GM19467 (cell line): Measurements from ENCODE around the gene ATP6V0B.
A peak's percentile ranks its signal among the peaks of the same experiment; 100 is the strongest.

Experiments used
- ATAC-seq: cut with Tn5 transposase; IDR thresholded peaks from one replicate; pipeline ENCODE4 v1.9.1; 2021; ENCODE audit warnings: mild to moderate bottlenecking, moderate library complexity; ENCODE audit not compliant: unreplicated experiment

Gene ATP6V0B

GRCh38 chr1:43982808-43983207 lies 8.0 kb downstream of the ATP6V0B start:
- no peak for ATAC-seq

DNA sequence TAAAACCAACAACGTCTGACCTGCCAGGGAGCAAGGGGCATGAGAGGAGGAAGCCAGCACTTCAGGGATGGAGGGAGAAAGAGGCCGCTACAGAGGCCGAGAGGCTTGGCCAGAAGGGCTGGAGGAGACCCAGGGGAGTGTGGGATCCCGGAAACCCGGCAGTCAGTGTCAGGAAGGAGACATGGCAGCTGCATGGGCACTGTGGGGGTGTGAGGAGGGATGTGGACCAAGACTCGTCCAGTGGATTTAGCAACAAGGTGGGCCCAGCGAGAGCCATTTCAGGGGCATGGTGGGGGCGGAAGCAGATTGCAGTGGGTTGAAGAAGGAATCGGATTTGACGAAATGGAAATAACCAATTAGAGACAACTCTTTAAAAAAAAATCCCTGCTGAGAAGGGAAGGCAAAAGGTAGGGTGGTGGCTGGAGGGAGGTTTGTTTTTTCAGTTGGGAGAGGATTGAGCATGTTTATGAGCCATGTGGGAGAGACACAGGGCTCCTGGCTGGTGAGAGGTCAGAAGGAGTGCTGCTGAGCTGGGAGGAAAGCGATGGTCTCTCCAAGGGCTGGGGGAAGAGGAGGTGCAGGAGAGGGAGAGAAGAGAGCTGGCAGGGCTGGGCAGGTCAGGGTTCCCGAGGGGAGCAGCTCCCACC lies 8.6 kb downstream of the ATP6V0B start:
- no peak for ATAC-seq

DNA sequence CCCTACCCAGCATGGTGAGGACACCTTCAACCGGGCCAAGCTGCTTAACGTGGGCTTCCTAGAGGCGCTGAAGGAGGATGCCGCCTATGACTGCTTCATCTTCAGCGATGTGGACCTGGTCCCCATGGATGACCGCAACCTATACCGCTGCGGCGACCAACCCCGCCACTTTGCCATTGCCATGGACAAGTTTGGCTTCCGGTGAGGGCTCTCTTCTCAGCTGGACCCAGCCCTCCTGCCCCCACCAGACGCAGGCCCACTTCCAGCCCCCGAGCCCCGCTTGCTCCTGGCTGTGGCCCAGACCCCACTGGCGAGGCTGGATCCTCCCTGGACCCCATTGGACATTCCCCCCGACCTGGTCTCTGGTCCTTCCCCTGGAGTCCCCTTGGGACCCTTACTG lies 10.1 kb downstream of the ATP6V0B start:
- ATAC-seq, result no peak

GRCh38 chr1:43985984-43986595 lies 11.3 kb downstream of the ATP6V0B start:
- no peak for ATAC-seq

DNA sequence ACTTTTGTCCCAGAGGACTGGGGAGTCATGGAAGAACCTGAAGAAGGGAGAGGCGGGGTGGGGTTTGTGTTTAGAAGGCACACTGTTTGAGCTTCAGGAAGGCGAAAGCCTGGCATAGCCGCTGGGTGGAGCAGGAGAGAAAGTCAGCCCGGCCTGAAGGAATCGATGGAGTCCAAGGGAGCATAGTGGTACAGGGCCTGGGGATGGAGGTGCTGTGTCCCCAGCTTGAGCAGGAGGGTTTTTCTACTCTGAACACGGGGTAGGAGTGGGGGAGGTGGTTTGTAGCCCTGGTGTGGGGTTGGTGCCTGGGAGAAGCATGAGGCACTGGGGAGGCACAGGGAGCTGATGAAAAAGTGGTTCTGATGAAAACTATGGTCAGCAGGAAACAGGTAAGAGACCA lies 12.0 kb downstream of the ATP6V0B start:
- ATAC-seq, result no peak

- ATAC-seq, result no peak
These were observed 12.6 kb downstream of the ATP6V0B start for GRCh38 chr1:43987159-43987902.

- no peak for ATAC-seq
These were observed 15.8 kb downstream of the ATP6V0B start for GRCh38 chr1:43990271-43991199.

- ATAC-seq, result no peak
These were observed 16.4 kb downstream of the ATP6V0B start for GRCh38 chr1:43991200-43991475.

DNA sequence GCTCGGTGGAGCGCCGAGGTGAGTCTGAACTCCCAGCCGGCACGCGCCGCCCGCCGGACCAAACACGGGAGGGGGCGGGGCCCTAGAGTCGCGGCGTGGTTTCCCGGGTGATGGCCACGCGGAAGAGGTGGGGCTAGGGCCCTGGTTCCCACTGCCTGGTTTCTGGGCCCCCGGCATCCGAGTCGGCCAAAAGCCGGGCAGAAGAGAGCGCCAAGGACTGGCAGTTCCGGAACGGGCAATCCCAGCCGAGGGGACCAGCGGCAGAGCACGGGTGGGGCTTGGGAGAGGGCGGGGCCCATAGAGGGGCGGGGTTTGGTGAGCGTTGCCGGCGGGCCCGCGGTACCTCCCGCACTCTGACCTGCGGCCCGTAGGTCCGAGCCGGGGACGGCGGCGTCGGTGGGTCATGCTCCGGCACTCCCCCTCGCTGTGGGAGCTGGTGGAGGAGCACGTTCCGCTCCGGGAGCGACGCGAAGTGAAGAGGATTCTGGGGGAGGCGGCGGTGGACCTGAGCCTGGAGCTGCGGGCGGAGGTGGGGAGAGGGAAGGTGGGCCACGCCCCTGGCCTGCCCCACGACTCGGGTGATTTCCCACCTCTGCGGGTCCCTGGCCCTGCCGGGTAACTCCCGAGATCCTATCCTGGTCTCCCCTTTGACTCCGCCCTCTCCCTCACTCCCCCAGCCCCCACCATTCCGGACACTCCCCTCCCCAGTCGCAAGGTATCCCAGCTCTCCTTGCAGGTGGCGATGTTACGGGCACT lies 16.9 kb downstream of the ATP6V0B start, which contains the start of gene CCDC24:
Gene CCDC24, plus strand, starts transcription at position 124 of the 756 bp plus-strand sequence. Its CDS starts 280 bp downstream, at position 404.
- ATAC-seq, result peak; percentile 67

- ATAC-seq, result no peak
These were observed 17.7 kb downstream of the ATP6V0B start for GRCh38 chr1:43992232-43992995.

- no peak for ATAC-seq
These were observed 18.6 kb downstream of the ATP6V0B start for GRCh38 chr1:43993206-43993914.

DNA sequence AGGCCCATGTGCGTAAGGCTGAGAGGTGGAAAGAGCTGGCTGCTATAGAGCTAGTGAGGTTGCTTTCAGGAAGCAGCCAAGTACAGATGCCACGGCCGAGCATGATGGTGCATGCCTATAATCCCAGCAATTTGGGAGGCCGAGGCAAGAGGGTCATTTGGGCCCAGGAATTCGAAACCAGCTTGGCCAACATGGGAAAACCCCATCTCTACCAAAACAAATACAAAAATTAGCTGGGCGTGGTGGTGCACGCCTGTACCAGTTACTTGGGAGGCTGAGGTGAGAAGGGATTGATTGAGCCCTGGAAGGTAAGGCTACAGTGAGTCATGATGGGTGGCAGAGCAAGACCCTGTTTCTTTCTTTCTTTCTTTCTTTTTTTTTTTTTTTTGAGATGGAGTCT lies 19.3 kb downstream of the ATP6V0B start:
- no peak for ATAC-seq

DNA sequence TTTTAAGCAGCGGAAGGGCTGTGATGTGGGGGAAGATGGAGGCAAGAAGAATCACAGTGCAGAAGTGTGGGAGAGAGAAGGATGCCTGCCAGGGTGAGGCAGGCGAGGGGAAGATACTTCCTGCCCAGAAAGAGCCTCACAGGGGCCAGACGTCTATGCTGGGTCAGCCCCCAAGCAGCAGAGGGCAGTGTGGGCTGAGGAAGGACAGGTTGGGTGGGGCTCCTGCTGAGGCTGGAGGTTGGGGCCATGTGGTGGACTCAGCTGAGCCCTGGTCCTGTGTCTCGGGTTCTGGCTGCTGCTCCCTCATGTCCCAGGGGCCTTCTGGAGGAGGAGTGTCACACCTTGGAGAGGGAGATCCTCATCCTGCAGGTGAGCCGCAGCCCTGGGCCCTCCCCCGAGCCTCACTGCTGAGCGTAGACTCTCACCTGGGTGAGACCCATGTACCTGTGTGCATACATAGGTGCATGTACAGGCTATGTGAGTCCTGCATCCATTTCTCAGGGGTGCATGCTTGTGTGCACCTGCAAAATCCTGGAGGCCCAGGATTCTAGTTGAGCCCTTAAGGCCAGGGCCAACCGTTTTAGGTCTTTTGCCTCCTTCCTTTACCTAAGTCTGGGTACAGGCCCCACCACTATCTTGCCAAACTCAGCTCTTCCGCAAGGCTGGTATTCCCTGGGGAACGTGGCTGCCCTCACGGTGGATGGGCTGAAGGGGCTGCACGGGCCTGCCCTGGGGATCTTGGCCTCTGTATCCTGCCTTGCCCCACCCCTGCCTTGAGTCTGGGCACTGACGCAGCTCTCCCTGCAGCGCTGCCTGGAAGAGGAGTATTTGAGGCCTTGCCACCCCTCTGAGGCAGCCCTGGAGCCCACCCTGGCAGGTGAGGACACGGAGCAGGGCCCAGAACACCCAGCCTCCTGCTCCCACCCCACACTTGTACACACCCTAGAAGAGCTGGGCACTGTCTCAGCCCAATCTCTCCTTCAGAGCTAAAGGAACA lies 20.3 kb downstream of the ATP6V0B start:
- ATAC-seq, result no peak

- no peak for ATAC-seq
These were observed 21.4 kb downstream of the ATP6V0B start for GRCh38 chr1:43995984-43996732.

DNA sequence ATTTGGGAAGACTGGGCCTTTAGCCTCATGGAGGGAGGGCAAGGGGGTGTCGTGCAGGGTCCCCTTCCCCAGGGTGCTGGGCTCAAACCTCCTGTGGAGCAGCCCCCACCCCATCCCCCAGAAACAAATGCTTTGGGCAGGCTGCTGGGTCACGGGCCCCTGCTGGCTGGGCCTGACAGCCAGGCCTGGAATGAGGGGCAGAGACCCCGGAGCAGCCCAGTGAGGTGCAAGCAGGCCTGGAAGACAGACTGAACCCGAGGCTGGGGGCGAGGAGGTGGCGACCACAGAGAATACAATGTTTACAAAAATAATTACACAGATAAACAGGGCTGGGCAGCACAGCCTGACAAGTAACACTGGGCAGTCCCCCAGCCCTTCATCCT lies 22.0 kb downstream of the ATP6V0B start:
- ATAC-seq, result no peak

DNA sequence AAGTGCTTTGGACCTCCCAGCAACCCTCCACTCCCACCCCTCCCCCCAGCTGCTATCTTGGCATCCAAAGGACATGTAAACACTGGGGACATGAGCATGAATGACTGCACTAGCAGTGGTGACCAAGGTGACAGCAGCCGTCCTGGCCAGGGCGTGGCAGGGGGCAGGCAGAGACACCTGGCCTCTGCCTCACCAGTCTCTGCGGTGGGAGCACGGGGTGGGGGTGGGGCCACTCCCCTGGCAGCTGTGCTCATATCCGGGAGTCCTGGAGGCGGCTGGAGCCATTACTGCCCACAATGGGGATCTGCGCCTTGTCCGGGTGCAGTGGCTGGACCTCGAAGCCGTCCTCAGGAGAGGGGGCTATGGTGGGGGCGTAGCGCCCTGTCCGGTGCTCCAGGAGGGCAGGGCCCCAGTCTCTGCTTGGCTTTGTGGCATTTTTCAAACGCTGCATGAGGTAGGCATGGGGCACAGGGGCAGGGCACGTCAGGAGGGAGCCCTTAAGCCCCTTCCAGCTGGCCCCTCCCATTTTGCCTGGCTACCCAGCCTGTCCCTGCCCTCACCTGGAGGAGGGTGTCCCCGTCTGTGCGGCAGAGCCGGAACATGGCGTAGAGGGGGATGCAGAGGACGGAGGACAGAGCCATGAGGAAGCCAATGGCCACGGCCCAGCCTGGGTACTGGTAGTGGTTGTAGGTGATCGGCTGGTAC lies 22.7 kb downstream of the ATP6V0B start:
- ATAC-seq, result no peak

GRCh38 chr1:43998000-43998378 lies 23.2 kb downstream of the ATP6V0B start:
- no peak for ATAC-seq
